Keratinocyte (primary cell): Measurements from ENCODE around the gene WTIP. TPM values are rescaled to one million over a fixed set of nuclear protein-coding genes. Genes with fewer than 3 reads are reported as not detected.

ENCODE experiments used
- DNase-seq: peaks from one replicate; pipeline ENCODE4 v3.0.0-alpha.2; 2011; ENCODE audit warnings: low read depth, missing footprints, low spot score
- FAIRE-seq: peaks from 2 replicates; lab custom pipeline; 2011; peaks lifted over from hg19 to GRCh38; lab: Jason Lieb, UNC
- H2AFZ ChIP-seq: 2 replicates; pipeline ENCODE4 v1.6.0; 2012; ENCODE audit warnings: low read length, control low read depth, inconsistent platforms; ENCODE audit not compliant: control insufficient read depth
- H3K27ac ChIP-seq: 2 replicates; pipeline ENCODE4 v1.5.1; 2011; ENCODE audit warnings: low read length; ENCODE audit not compliant: control insufficient read depth, insufficient read depth
- H3K27me3 ChIP-seq: 3 replicates; pipeline ENCODE4 v1.6.0; 2011; ENCODE audit warnings: low read length; ENCODE audit not compliant: control insufficient read depth, insufficient read depth; ENCODE audit errors: extremely low read depth
- H3K36me3 ChIP-seq, 2 experiments: 2 replicates in 1 of 2; 3 replicates in 1 of 2; pipeline ENCODE4 v1.5.1; 2011; ENCODE audit warnings: low read length in 2 of 2, mild to moderate bottlenecking in 1 of 2; ENCODE audit not compliant: control insufficient read depth in 2 of 2, insufficient read depth in 2 of 2; ENCODE audit errors: extremely low read depth in 1 of 2
- H3K4me1 ChIP-seq: 3 replicates; pipeline ENCODE4 v1.5.1; 2011; ENCODE audit warnings: low read length; ENCODE audit not compliant: control insufficient read depth, insufficient read depth; ENCODE audit errors: extremely low read depth
- H3K4me2 ChIP-seq: 3 replicates; pipeline ENCODE4 v1.6.0; 2011; ENCODE audit warnings: low read depth, low read length; ENCODE audit not compliant: control insufficient read depth, insufficient read depth; ENCODE audit errors: extremely low read depth
- H3K4me3 ChIP-seq, 3 experiments: fragments of 200-600 bp in 1 of 3; sonication (generic) in 1 of 3; 2 replicates in 2 of 3; 3 replicates in 1 of 3; pipeline ENCODE4 v1.5.1; 2011 to 2016; ENCODE audit warnings: low read length in 3 of 3, mild to moderate bottlenecking in 3 of 3, control low read depth in 2 of 3, inconsistent platforms in 1 of 3, low read depth in 1 of 3, mixed read lengths in 1 of 3, mixed run types in 1 of 3, moderate library complexity in 1 of 3; ENCODE audit not compliant: control insufficient read depth in 2 of 3, insufficient read depth in 2 of 3; ENCODE audit errors: extremely low read depth in 1 of 3
- H3K79me2 ChIP-seq: 2 replicates; pipeline ENCODE4 v1.6.0; 2012; ENCODE audit warnings: low read length; ENCODE audit not compliant: control insufficient read depth, insufficient read depth
- H3K9ac ChIP-seq: 3 replicates; pipeline ENCODE4 v1.6.0; 2011; ENCODE audit warnings: low read length; ENCODE audit not compliant: control insufficient read depth, insufficient read depth; ENCODE audit errors: extremely low read depth
- H3K9me1 ChIP-seq: 3 replicates; pipeline ENCODE4 v1.6.0; 2011; ENCODE audit warnings: low read length; ENCODE audit not compliant: control insufficient read depth, insufficient read depth; ENCODE audit errors: extremely low read depth
- H3K9me3 ChIP-seq: 2 replicates; pipeline ENCODE4 v1.5.1; 2012; ENCODE audit warnings: low read depth, low read length; ENCODE audit not compliant: control insufficient read depth
- H4K20me1 ChIP-seq: 3 replicates; pipeline ENCODE4 v1.6.0; 2011; ENCODE audit warnings: low read length; ENCODE audit not compliant: control insufficient read depth, insufficient read depth; ENCODE audit errors: extremely low read depth
- EZH2 ChIP-seq: IDR thresholded peaks from one replicate; pipeline ENCODE4 v1.6.1; 2012; ENCODE audit warnings: inconsistent platforms, mild to moderate bottlenecking, low read length, moderate library complexity
- dilution Hi-C: fragments of 300-500 bp; cut with MboI; formaldehyde crosslinking; loops from one replicate; pipeline ENCODE4 v1.7.0; 2020; ENCODE audit warnings: low sequenced_read_pairs; ENCODE audit not compliant: extremely low pct_ligation_motif_present
- polyA plus RNA-seq, 5 experiments: library from polyadenylated mRNA; depleted of rRNA in 3 of 5; stranded (reverse) in 3 of 5; stranded (forward) in 1 of 5; unstranded in 1 of 5; fragments of >200 nt; gene quantifications; 1 replicate in 1 of 5; 2 replicates in 3 of 5; 3 replicates in 1 of 5; pipeline versions ENCODE4 v1.2.1 to v1.2.3, GENCODE V29; 2011 to 2012; ENCODE audit warnings: missing spikeins in 2 of 5, low read depth in 1 of 5, low replicate concordance in 1 of 5
- TF ChIP-seq, protein P1 (sequence below), 3 experiments: IDR thresholded peaks in 1 of 3; conservative IDR thresholded peaks in 1 of 3; optimal IDR thresholded peaks in 1 of 3; 2 replicates in 2 of 3; 3 replicates in 1 of 3; pipeline versions ENCODE3 to v1.5.1; 2011; ENCODE audit warnings: low read length in 3 of 3, mild to moderate bottlenecking in 3 of 3, moderate library complexity in 2 of 3, control low read depth in 1 of 3, inconsistent platforms in 1 of 3; ENCODE audit not compliant: insufficient read depth in 2 of 3; ENCODE audit errors: extremely low read depth in 1 of 3

Gene WTIP
- polyA plus RNA-seq, 1 donor (not counting 4 experiments of a cell fraction or from before 2014, with no cell fraction given), result 14.5 TPM

DNA sequence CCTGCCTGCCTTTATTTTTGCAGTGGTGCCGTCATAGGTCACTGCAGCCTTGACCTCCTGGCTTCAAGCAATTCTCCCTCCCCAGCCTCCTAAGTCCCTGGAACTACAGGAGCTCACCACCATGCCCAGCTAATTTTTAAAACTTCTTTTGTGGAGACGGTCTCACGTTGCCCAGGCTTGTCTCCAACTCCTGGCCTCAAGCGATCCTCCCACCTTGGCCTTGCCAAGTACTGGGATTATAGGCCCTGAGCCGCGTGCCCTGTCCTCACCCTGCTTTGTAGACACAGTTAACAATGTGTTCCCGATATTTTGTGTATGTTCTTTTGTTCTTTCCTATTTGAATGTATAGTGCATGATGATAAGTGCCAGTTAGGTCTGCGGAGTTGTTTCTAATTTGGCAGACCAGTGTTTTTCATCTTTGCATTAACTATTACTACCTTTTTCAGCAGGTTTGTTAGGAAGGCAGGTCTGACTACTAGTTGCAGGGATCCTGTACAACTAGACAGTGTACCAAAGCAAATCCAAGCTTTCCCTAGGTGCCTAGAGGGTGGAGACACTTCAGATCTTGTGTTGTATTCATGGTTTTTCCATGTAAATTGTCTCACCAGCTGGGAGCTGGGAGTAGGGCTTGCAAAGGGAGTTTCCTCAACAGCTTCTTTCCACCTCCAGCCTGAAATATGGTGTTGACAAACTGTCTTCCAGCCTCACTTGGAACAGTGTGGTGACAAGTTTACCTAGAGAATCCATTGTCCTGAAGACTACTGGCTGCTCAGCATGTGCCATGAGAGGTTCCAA lies 9.5 kb upstream of the WTIP start:
- DNase-seq, result no peak
- peak; percentile 41 for FAIRE-seq
- H3K36me3 ChIP-seq, result peaks cover 5 to 11% of the 10 kb centered on the region in 2 experiments

DNA sequence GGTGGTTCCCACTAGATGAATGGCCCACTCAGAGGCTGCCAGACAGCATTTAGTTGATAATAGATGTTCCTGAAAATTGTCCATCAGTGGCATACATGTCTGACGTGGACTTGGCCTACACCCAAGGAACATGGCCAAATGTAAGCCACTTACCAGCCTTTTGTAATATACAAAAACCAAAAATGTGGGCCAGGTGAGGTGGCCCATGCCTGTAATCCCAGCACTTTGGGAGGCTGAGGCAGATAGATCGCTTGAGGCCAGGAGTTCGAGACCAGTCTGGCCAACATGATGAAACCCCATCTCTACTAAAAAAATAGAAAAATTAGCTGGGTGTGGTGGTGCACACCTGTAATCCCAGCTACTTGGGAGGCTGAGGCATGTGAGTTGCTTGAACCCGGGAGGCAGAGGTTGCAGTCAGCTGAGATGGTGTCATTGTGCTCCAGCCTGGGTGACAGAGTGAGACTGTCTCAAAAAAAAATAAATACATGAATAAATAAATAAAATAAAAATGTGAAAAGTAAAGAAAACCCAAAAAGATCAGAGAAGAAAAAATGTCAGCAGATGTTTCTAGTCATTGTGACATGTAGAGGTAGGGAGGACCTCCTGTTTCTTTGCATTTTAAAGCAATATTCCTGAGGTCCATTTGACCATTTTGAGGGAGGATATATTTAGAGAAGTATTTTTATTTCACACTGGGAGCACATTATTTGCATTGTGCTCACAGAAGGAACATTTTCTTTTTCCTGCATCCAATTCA lies 7.1 kb upstream of the WTIP start:
- H3K4me3 ChIP-seq, result no peak overlapping the region
- H3K9me1 ChIP-seq, result no peaks in the 10 kb centered on the region
- no peak for DNase-seq
- no peak overlapping the region for H3K4me2 ChIP-seq
- peaks cover 3% of the 10 kb centered on the region for H4K20me1 ChIP-seq
- H3K79me2 ChIP-seq, result no peaks in the 10 kb centered on the region
- no peak for FAIRE-seq
- no peak overlapping the region for H3K27ac ChIP-seq
- H3K27me3 ChIP-seq, result no peaks in the 10 kb centered on the region
- no peak overlapping the region for H3K9ac ChIP-seq
- H2AFZ ChIP-seq, result no peak overlapping the region
- H3K36me3 ChIP-seq, result peaks cover 3 to 8% of the 10 kb centered on the region in 2 experiments
- dilution Hi-C loops, result no loop called here
- TF ChIP-seq, protein P1, sequence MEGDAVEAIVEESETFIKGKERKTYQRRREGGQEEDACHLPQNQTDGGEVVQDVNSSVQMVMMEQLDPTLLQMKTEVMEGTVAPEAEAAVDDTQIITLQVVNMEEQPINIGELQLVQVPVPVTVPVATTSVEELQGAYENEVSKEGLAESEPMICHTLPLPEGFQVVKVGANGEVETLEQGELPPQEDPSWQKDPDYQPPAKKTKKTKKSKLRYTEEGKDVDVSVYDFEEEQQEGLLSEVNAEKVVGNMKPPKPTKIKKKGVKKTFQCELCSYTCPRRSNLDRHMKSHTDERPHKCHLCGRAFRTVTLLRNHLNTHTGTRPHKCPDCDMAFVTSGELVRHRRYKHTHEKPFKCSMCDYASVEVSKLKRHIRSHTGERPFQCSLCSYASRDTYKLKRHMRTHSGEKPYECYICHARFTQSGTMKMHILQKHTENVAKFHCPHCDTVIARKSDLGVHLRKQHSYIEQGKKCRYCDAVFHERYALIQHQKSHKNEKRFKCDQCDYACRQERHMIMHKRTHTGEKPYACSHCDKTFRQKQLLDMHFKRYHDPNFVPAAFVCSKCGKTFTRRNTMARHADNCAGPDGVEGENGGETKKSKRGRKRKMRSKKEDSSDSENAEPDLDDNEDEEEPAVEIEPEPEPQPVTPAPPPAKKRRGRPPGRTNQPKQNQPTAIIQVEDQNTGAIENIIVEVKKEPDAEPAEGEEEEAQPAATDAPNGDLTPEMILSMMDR (optimal IDR thresholded peaks at IDR 0.05 in 1 of 3, IDR thresholded peaks at IDR 0.05 in 1 of 3, conservative IDR thresholded peaks at IDR 0.05 in 1 of 3; ENCODE audit: extremely low read depth in 1 of 3, insufficient read depth in 2 of 3, low read length in 3 of 3), result no peak
- TF ChIP-seq EZH2, result no peak
- H3K9me3 ChIP-seq, result no peaks in the 10 kb centered on the region
- H3K4me1 ChIP-seq, result peaks cover 15% of the 10 kb centered on the region

More for the DNA sequence above, 9.5 kb upstream of the WTIP start:
- no peak overlapping the region for H3K4me2 ChIP-seq
- H3K4me3 ChIP-seq, result no peak overlapping the region
- no peak for TF ChIP-seq EZH2
- TF ChIP-seq, protein P1 (optimal IDR thresholded peaks at IDR 0.05 in 1 of 3, IDR thresholded peaks at IDR 0.05 in 1 of 3, conservative IDR thresholded peaks at IDR 0.05 in 1 of 3; ENCODE audit: extremely low read depth in 1 of 3, insufficient read depth in 2 of 3, low read length in 3 of 3), result no peak
- no peaks in the 10 kb centered on the region for H3K79me2 ChIP-seq
- dilution Hi-C loops, result no loop called here
- H3K27ac ChIP-seq, result no peak overlapping the region
- no peak overlapping the region for H3K9ac ChIP-seq
- no peaks in the 10 kb centered on the region for H3K27me3 ChIP-seq
- H4K20me1 ChIP-seq, result peaks cover 3% of the 10 kb centered on the region
- no peak overlapping the region for H2AFZ ChIP-seq
- H3K9me3 ChIP-seq, result no peaks in the 10 kb centered on the region
- H3K9me1 ChIP-seq, result no peaks in the 10 kb centered on the region
- H3K4me1 ChIP-seq, result peaks cover 15% of the 10 kb centered on the region
